Esophagus muscularis mucosa (tissue), 3 donors: Measurements from ENCODE around the gene DRC7.

Experiments
- CTCF ChIP-seq, 3 experiments: fragments of 200-600 bp in 2 of 3; fragments of 450-650 bp in 1 of 3; sonication (generic) in 2 of 3; IDR thresholded peaks; one replicate each; pipeline ENCODE4 v1.5.1; 2017 to 2019; ENCODE audit warnings: antibody characterized with exemption in 3 of 3, mild to moderate bottlenecking in 2 of 3, moderate library complexity in 1 of 3
- POLR2A ChIP-seq: fragments of 450-650 bp; IDR thresholded peaks from one replicate; pipeline ENCODE4 v1.6.1; 2017; ENCODE audit warnings: antibody characterized with exemption, moderate library complexity, mild to moderate bottlenecking, low read depth

GRCh38 chr16:57775661-57776469 lies 81.3 kb downstream of the DRC7 start:
- no peak for TF ChIP-seq POLR2A
- TF ChIP-seq CTCF (IDR thresholded peaks at IDR 0.05) = peak in 1 of 3 experiments; percentile 4
